HepG2 (cell line): ENCODE measurements around the gene PSRC1. TPM values are rescaled to one million over a fixed set of nuclear protein-coding genes. Genes with fewer than 3 reads are reported as not detected.

Experiments used
- BCLAF1 ChIP-seq: fragments of 450-650 bp; IDR thresholded peaks from 2 replicates; pipeline ENCODE4 v1.6.1; 2017; ENCODE audit warnings: mild to moderate bottlenecking
- BRCA1 ChIP-seq: sonication (generic); formaldehyde crosslinking; IDR thresholded peaks from 2 replicates; pipeline ENCODE4 v1.4.0; 2020; ENCODE audit warnings: missing genetic modification reagents
- IKZF5 ChIP-seq: IDR thresholded peaks from 2 replicates; pipeline ENCODE4 v1.6.1; 2018; ENCODE audit warnings: missing genetic modification reagents, mild to moderate bottlenecking, missing compliant biosample characterization
- KDM5B ChIP-seq: sonication (generic); formaldehyde crosslinking; IDR thresholded peaks from 2 replicates; pipeline ENCODE4 v1.4.0; 2020; ENCODE audit warnings: missing genetic modification reagents, mild to moderate bottlenecking, borderline replicate concordance
- RNF2 ChIP-seq: fragments of 450-650 bp; conservative IDR thresholded peaks from 2 replicates; pipeline ENCODE4 v1.6.1; 2016; ENCODE audit warnings: low read depth
- SCMH1 ChIP-seq: sonication (generic); formaldehyde crosslinking; IDR thresholded peaks from 2 replicates; pipeline ENCODE4 v1.9.0; 2021; ENCODE audit warnings: missing genetic modification reagents, mild to moderate bottlenecking, borderline replicate concordance
- SNRNP70 ChIP-seq: fragments of 200-400 bp; formaldehyde crosslinking; IDR thresholded peaks from 2 replicates; pipeline ENCODE4 v1.6.1; 2017; ENCODE audit warnings: mild to moderate bottlenecking, low read depth, low read length, moderate library complexity
- THAP7 ChIP-seq: sonication (generic); formaldehyde crosslinking; IDR thresholded peaks from 2 replicates; pipeline ENCODE4 v1.8.1; 2023; ENCODE audit warnings: mild to moderate bottlenecking, missing genetic modification reagents
- TMF1 ChIP-seq: sonication (generic); formaldehyde crosslinking; IDR thresholded peaks from 2 replicates; pipeline ENCODE4 v1.8.1; 2022; ENCODE audit warnings: low read depth, missing genetic modification reagents
- ZBTB33 ChIP-seq: sonication (generic); formaldehyde crosslinking; IDR thresholded peaks from 2 replicates; pipeline ENCODE4 v1.4.0; 2020; ENCODE audit warnings: missing genetic modification reagents
- ZBTB38 ChIP-seq: sonication (generic); formaldehyde crosslinking; IDR thresholded peaks from 2 replicates; pipeline ENCODE4 v1.5.1; 2020; ENCODE audit warnings: mild to moderate bottlenecking, missing genetic modification reagents
- ZBTB7A ChIP-seq: sonication (generic); formaldehyde crosslinking; IDR thresholded peaks from 2 replicates; pipeline ENCODE4 v1.8.0; 2022; ENCODE audit warnings: mild to moderate bottlenecking, missing genetic modification reagents
- ZNF121 ChIP-seq: sonication (generic); formaldehyde crosslinking; IDR thresholded peaks from 2 replicates; pipeline ENCODE4 v1.5.0; 2020; ENCODE audit warnings: mild to moderate bottlenecking, missing genetic modification reagents
- ZNF18 ChIP-seq: sonication (generic); formaldehyde crosslinking; IDR thresholded peaks from 2 replicates; pipeline ENCODE4 v1.8.0; 2022; ENCODE audit warnings: mild to moderate bottlenecking, missing genetic modification reagents; ENCODE audit not compliant: insufficient replicate concordance
- ZNF251 ChIP-seq: sonication (generic); formaldehyde crosslinking; IDR thresholded peaks from 2 replicates; pipeline ENCODE4 v1.9.0; 2021; ENCODE audit warnings: mild to moderate bottlenecking, missing genetic modification reagents
- ZNF501 ChIP-seq: sonication (generic); formaldehyde crosslinking; IDR thresholded peaks from 2 replicates; pipeline ENCODE4 v1.5.1; 2020; ENCODE audit warnings: mild to moderate bottlenecking, moderate library complexity, missing genetic modification reagents
- ZNF530 ChIP-seq: sonication (generic); formaldehyde crosslinking; IDR thresholded peaks from 2 replicates; pipeline ENCODE4 v1.5.0; 2020; ENCODE audit warnings: low read depth, mild to moderate bottlenecking, missing genetic modification reagents
- ZNF652 ChIP-seq: IDR thresholded peaks from 2 replicates; pipeline ENCODE4 v1.6.1; 2016; ENCODE audit warnings: low read depth, borderline replicate concordance
- ZNF672 ChIP-seq: sonication (generic); formaldehyde crosslinking; IDR thresholded peaks from 2 replicates; pipeline ENCODE4 v1.8.1; 2022; ENCODE audit warnings: missing genetic modification reagents
- ZNF747 ChIP-seq: sonication (generic); formaldehyde crosslinking; IDR thresholded peaks from 2 replicates; pipeline ENCODE4 v1.8.1; 2023; ENCODE audit warnings: missing genetic modification reagents, mild to moderate bottlenecking, borderline replicate concordance
- ZSCAN22 ChIP-seq: sonication (generic); formaldehyde crosslinking; IDR thresholded peaks from 2 replicates; pipeline ENCODE4 v1.4.0; 2020; ENCODE audit warnings: mild to moderate bottlenecking, missing genetic modification reagents
- polyA plus RNA-seq, 8 experiments: library from polyadenylated mRNA; depleted of rRNA in 3 of 8; stranded (reverse) in 7 of 8; unstranded in 1 of 8; fragments of >200 nt; fragmentation: Illumina TruSeq in 4 of 8; extraction: Trizol in 4 of 8; gene quantifications; 2 replicates each; pipeline versions ENCODE4 v1.2.1 to v1.2.3, GENCODE V29; 2011 to 2016; ENCODE audit warnings: low read depth in 4 of 8, missing spikeins in 1 of 8, mixed read lengths in 1 of 8; ENCODE audit not compliant: insufficient read depth in 1 of 8
- total RNA-seq, 5 experiments: library from RNA; depleted of rRNA; stranded (reverse); fragments of >200 nt; fragmentation: Illumina TruSeq; extraction: Trizol; gene quantifications; 2 replicates each; pipeline ENCODE4 v1.2.3, GENCODE V29; 2016; ENCODE audit warnings: low read depth in 1 of 5

The PSRC1 gene
- total and polyA plus RNA-seq, 2 of the 13 experiments (the other 11 are each of a cell fraction or from before 2014, with no cell fraction given), result 28.6 to 30.3 TPM

GRCh38 chr1:109274533-109275476 lies 8.1 kb downstream of the PSRC1 start (continued):
- peak; percentile 63; the same call in 1 of the 2 replicates for TF ChIP-seq ZBTB38 (CRISPR knock-in tag)
- no peak for TF ChIP-seq KDM5B (CRISPR knock-in tag)
- TF ChIP-seq SCMH1 (CRISPR knock-in tag), result no peak
- no peak for TF ChIP-seq ZSCAN22 (CRISPR knock-in tag)
- no peak for TF ChIP-seq ZNF251 (CRISPR knock-in tag)
- peak; percentile 32; the same call in 1 of the 2 replicates for TF ChIP-seq ZNF501 (CRISPR knock-in tag)
- no peak for TF ChIP-seq RNF2
- TF ChIP-seq ZNF530 (CRISPR knock-in tag), result no peak
- no peak for TF ChIP-seq SNRNP70
- TF ChIP-seq ZNF747 (CRISPR knock-in tag), result no peak
- no peak for TF ChIP-seq BRCA1 (CRISPR knock-in tag)
- no peak for TF ChIP-seq TMF1 (CRISPR knock-in tag)
- TF ChIP-seq BCLAF1, result no peak
- no peak for TF ChIP-seq THAP7 (CRISPR knock-in tag)
- TF ChIP-seq ZBTB7A (CRISPR knock-in tag), result peak; percentile 63; the same call in 1 of the 2 replicates
- 0 out of 2 replicates have a peak, but pooled peaks have one; percentile 14 for TF ChIP-seq ZNF121
- TF ChIP-seq ZBTB33 (CRISPR knock-in tag), result 0 out of 2 replicates have a peak, but pooled peaks have one; percentile 46
- no peak for TF ChIP-seq ZNF18 (CRISPR knock-in tag)
- TF ChIP-seq ZNF672, result no peak
- TF ChIP-seq IKZF5 (CRISPR knock-in tag), result no peak; the same call in 1 of the 2 replicates
- TF ChIP-seq ZNF652 (CRISPR knock-in tag), result peak; percentile 90
